Activated CD8-positive, alpha-beta memory T cell treated with anti-CD3 and anti-CD28 coated beads, Interleukin-2, amount 10 ng/mL, durations not matched to agents 7 days and 5 days (primary cell): Measurements from ENCODE around the gene ANGPTL3. TPM values are rescaled to one million over a fixed set of nuclear protein-coding genes. Genes with fewer than 3 reads are reported as not detected.

ENCODE experiments used
- ATAC-seq: fragments of 150-1000 bp; cut with Tn5 transposase; one replicate; pipeline ENCODE4 v1.10.0; 2021; ENCODE audit warnings: moderate library complexity
- CTCF ChIA-PET: fragments of 350-600 bp; sonication (Branson Sonifier 250); formaldehyde crosslinking; loops from one replicate; lab custom pipeline; 2021; ENCODE audit warnings: antibody characterized with exemption; lab: Charles Lee
- DNase-seq: peaks from one replicate; pipeline ENCODE4 v3.0.0-alpha.2; 2020
- H3K27ac Mint-ChIP-seq: one replicate; pipeline ENCODE4 v1.8.0; 2021; ENCODE audit warnings: mild to moderate bottlenecking, mixed read lengths
- H3K27me3 Mint-ChIP-seq: one replicate; pipeline ENCODE4 v1.8.0; 2021; ENCODE audit warnings: mixed read lengths
- H3K36me3 Mint-ChIP-seq: one replicate; pipeline ENCODE4 v1.8.0; 2021; ENCODE audit warnings: mild to moderate bottlenecking, mixed read lengths
- H3K4me1 Mint-ChIP-seq: one replicate; pipeline ENCODE4 v1.8.0; 2021; ENCODE audit warnings: mixed read lengths
- H3K4me3 Mint-ChIP-seq: one replicate; pipeline ENCODE4 v1.8.0; 2021; ENCODE audit warnings: mild to moderate bottlenecking, moderate library complexity, mixed read lengths
- H3K9me3 Mint-ChIP-seq: one replicate; pipeline ENCODE4 v1.8.0; 2022; ENCODE audit warnings: low read depth, mixed read lengths
- total RNA-seq, 2 experiments: library from RNA; stranded (reverse); gene quantifications; one replicate each; pipeline ENCODE4 v1.2.3, GENCODE V29; 2021

The ANGPTL3 gene
- total RNA-seq, 2 experiments from 2014 or later = not detected

DNA sequence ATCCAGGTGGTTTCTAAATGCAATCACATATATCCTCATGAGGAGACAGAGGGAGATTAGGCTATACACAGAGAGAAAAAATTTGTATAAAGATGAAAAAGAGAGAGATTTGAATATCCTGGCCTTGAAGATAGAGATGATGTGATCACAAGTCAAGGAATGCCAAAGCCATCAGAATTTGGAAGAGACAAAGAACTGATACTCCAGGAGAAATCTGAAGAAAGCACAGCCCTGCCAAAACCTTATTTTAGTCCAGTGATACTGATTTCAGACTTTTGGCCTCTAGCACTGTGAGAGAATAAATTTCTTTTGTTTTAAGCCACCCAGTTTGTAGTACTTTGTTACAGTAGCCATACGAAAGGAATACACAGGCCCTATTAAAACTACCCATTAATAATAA, 57.4 kb downstream of the ANGPTL3 start:
- CTCF ChIA-PET = no interaction called here
- Mint-ChIP-seq H3K4me1 (no peaks in the 10 kb centered on the region), H3K27me3 (no peaks in the 10 kb centered on the region), H3K27ac (no peak overlapping the region), H3K36me3 (peaks cover 2% of the 10 kb centered on the region), H3K9me3 (no peaks in the 10 kb centered on the region), H3K4me3 (no peak overlapping the region)
- ATAC-seq = no peak
- no peak for DNase-seq

Other genes with a start within 250 kb of the ANGPTL3 start
- gene USP1, start 160.5 kb upstream of the ANGPTL3 start, total RNA-seq = 10 to 100 TPM; 76.2 to 84.7 TPM
- 1 to 10 TPM; 6.6 to 7.5 TPM for gene DOCK7, start 90.9 kb downstream of the ANGPTL3 start, total RNA-seq
- 10 to 100 TPM; 12.6 to 12.9 TPM for gene ATG4C, start 186.6 kb downstream of the ANGPTL3 start, total RNA-seq